Activated naive CD4-positive, alpha-beta T cell treated with anti-CD3 and anti-CD28 coated beads, Interleukin-2, amount 10 ng/mL, durations not matched to agents 7 days and 5 days (primary cell): ENCODE results near the gene TBCCD1.
"Not testable (repeated sequence)": the region's sequence is repeated elsewhere in the genome, so short reads cannot be mapped to it uniquely, and the experiment has no call there.

Experiments
- CTCF ChIA-PET: fragments of 350-600 bp; sonication (Branson Sonifier 250); formaldehyde crosslinking; loops from one replicate; lab custom pipeline; 2021; ENCODE audit warnings: antibody characterized with exemption; lab: Charles Lee
- DNase-seq: peaks from one replicate; pipeline ENCODE4 v3.0.0-alpha.2; 2020
- H3K27ac Mint-ChIP-seq: one replicate; pipeline ENCODE4 v1.8.0; 2021; ENCODE audit warnings: mild to moderate bottlenecking, moderate library complexity, mixed read lengths
- H3K27me3 Mint-ChIP-seq: one replicate; pipeline ENCODE4 v1.8.0; 2021; ENCODE audit warnings: mild to moderate bottlenecking, mixed read lengths
- H3K36me3 Mint-ChIP-seq: one replicate; pipeline ENCODE4 v1.8.0; 2021; ENCODE audit warnings: mixed read lengths
- H3K4me1 Mint-ChIP-seq: one replicate; pipeline ENCODE4 v1.8.0; 2021; ENCODE audit warnings: mixed read lengths
- H3K4me3 Mint-ChIP-seq: one replicate; pipeline ENCODE4 v1.8.0; 2021; ENCODE audit warnings: mild to moderate bottlenecking, moderate library complexity, mixed read lengths
- H3K9me3 Mint-ChIP-seq: one replicate; pipeline ENCODE4 v1.8.0; 2021; ENCODE audit warnings: mixed read lengths

The TBCCD1 gene

GRCh38 chr3:186589121-186589520 lies 22.0 kb upstream of the TBCCD1 start:
- H3K27ac Mint-ChIP-seq: no peak overlapping the region

GRCh38 chr3:186588632-186589031 lies 21.5 kb upstream of the TBCCD1 start:
- no peak overlapping the region for H3K4me3 Mint-ChIP-seq
- no peaks in the 10 kb centered on the region for H3K9me3 Mint-ChIP-seq
- H3K36me3 Mint-ChIP-seq: peaks cover 22% of the 10 kb centered on the region
- H3K4me1 Mint-ChIP-seq: peaks cover 21% of the 10 kb centered on the region
- H3K27ac Mint-ChIP-seq: no peak overlapping the region
- DNase-seq: no peak
- no peaks in the 10 kb centered on the region for H3K27me3 Mint-ChIP-seq
- CTCF ChIA-PET: interaction anchor here (0.9 to 1.1 kb wide), 2 partner anchors 29 to 32 kb away, joined by 3 read pairs; no protein-coding TSS in a partner anchor

More at GRCh38 chr3:186589121-186589520, 22.0 kb upstream of the TBCCD1 start:
- peaks cover 21% of the 10 kb centered on the region for H3K4me1 Mint-ChIP-seq
- peaks cover 19% of the 10 kb centered on the region for H3K36me3 Mint-ChIP-seq
- no peak overlapping the region for H3K4me3 Mint-ChIP-seq
- no peaks in the 10 kb centered on the region for H3K27me3 Mint-ChIP-seq
- CTCF ChIA-PET: interaction anchor here (0.6 to 2.5 kb wide), 5 partner anchors 21 to 336 kb away, joined by 3 to 15 read pairs (median 3); no protein-coding TSS in a partner anchor
- no peaks in the 10 kb centered on the region for H3K9me3 Mint-ChIP-seq
- DNase-seq: no peak

DNA sequence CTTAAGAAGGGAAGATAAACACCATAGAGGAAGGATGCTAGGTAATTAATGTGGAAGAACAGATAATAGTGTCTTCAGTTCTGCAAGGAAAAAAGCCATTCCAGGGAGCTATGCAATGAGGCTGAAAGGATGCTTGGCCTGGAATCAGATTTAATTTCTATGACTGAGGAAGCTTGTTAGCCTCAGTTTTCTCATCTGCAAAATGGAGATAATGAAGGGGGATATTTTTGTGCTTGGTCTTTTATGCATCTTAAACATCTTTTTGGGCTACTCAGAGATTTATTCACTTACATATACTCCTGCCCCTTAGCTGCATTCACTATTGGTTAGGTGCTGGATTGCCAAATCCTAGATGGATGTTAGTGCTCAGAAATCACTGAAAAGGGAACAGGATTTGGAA lies 20.0 kb upstream of the TBCCD1 start:
- Mint-ChIP-seq H3K4me1 (peaks cover 21% of the 10 kb centered on the region), H3K27ac (no peak overlapping the region), H3K9me3 (no peaks in the 10 kb centered on the region), H3K36me3 (peaks cover 28% of the 10 kb centered on the region), H3K4me3 (no peak overlapping the region), H3K27me3 (no peaks in the 10 kb centered on the region)
- no peak for DNase-seq
- CTCF ChIA-PET: interaction anchor here (1.2 to 1.7 kb wide), 3 partner anchors 10 to 30 kb away, joined by 3 to 10 read pairs (median 6); no protein-coding TSS in a partner anchor

DNA sequence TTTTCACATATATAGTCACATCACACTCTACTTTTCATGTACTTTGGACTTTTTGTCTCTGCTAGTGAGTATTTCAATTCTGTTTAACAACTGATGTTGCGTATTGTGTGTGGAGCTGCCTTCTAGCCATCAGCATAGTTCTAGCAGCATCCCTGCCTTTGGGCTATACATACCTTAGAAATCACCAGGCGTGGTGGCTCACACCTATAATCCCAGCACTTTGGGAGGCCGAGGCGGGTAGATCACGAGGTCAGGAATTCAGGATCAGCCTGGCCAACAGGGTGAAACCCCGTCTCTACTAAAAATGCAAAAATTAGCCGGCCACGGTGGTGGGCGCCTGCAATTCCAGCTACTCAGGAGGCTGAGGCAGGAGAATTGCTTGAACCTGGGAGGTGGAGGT lies 19.1 kb upstream of the TBCCD1 start:
- not testable (repeated sequence) for H3K4me3 Mint-ChIP-seq, H3K27ac Mint-ChIP-seq, H3K9me3 Mint-ChIP-seq, H3K27me3 Mint-ChIP-seq, DNase-seq
- CTCF ChIA-PET: interaction anchor here (1.7 kb wide), 2 partner anchors 28 to 31 kb away, joined by 6 to 10 read pairs; no protein-coding TSS in a partner anchor
- Mint-ChIP-seq H3K36me3 (peaks cover 35% of the 10 kb centered on the region), H3K4me1 (peaks cover 21% of the 10 kb centered on the region)

DNA sequence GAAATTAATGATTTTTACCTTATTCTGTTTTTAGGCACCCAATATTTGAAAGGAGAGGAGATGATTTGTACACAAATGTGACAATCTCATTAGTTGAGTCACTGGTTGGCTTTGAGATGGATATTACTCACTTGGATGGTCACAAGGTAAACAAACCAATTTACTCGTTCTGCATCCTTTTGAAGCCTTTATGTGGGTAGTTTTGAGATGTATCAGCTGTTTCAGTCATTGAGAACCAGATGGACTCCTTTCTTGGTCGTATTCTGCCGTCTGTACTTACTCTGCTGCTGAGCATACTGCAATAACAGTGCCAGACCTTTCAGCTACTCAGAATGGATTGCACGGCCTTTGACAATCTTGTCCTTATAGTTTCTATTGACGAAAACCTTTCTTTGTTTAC lies 16.7 kb upstream of the TBCCD1 start:
- DNase-seq: no peak
- no peak overlapping the region for H3K27ac Mint-ChIP-seq
- H3K9me3 Mint-ChIP-seq: no peaks in the 10 kb centered on the region
- no peaks in the 10 kb centered on the region for H3K27me3 Mint-ChIP-seq
- CTCF ChIA-PET: interaction anchor here (0.5 to 1.6 kb wide), 4 partner anchors 32 to 324 kb away, joined by 3 to 7 read pairs (median 3); no protein-coding TSS in a partner anchor
- H3K4me1 Mint-ChIP-seq: peaks cover 6% of the 10 kb centered on the region
- peaks cover 46% of the 10 kb centered on the region for H3K36me3 Mint-ChIP-seq
- no peak overlapping the region for H3K4me3 Mint-ChIP-seq

DNA sequence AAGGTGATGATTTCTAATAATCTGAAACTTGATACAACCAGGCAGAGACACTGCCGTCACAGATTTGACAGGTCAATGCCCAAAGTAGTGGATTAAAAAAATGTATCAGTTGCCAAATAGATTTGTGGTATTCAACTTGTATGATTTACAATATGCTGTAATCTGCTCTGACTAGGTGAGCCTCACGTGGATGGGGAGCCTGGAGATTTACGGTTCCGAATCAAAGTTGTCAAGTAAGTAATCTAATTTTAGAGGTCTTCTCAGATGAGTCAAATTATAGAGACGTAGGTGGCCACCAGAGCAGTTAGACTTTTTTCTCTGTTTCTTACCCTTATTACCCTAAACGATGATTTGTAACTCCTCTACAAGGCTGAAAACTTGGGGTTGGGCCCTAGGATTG lies 15.4 kb upstream of the TBCCD1 start:
- Mint-ChIP-seq H3K36me3 (peaks cover 53% of the 10 kb centered on the region), H3K27me3 (no peaks in the 10 kb centered on the region), H3K4me1 (no peaks in the 10 kb centered on the region), H3K27ac (no peak overlapping the region), H3K9me3 (no peaks in the 10 kb centered on the region), H3K4me3 (no peak overlapping the region)
- DNase-seq: no peak
- CTCF ChIA-PET: interaction anchor here (1.1 kb wide), 1 partner anchor 32 kb away, joined by 4 read pairs; no protein-coding TSS in a partner anchor

GRCh38 chr3:186580785-186581184 lies 13.6 kb upstream of the TBCCD1 start:
- CTCF ChIA-PET: interaction anchor here (0.6 to 1.7 kb wide), 2 partner anchors 34 to 70 kb away, joined by 3 to 4 read pairs; no protein-coding TSS in a partner anchor
- Mint-ChIP-seq H3K27me3 (no peaks in the 10 kb centered on the region), H3K4me1 (no peaks in the 10 kb centered on the region), H3K36me3 (peaks cover 58% of the 10 kb centered on the region), H3K27ac (no peak overlapping the region), H3K9me3 (no peaks in the 10 kb centered on the region), H3K4me3 (no peak overlapping the region)
- no peak for DNase-seq

DNA sequence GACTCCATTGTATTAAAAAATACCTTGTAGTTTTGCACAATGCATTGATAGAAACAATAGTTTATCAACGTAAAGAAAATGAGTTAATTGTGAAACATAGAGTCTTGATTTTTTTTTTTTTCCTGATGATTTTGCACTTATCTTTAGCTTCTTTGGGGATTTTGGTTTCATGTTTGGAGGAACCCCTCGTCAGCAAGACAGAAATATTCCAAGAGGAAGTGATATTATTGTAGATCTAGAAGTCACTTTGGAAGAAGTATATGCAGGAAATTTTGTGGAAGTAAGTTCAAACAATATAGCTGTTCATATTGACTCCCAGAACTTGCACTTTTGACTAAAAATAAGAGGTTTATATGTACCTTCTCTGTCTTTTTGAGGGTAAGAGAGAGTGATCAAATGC lies 10.4 kb upstream of the TBCCD1 start:
- CTCF ChIA-PET: interaction anchor here (0.7 to 1.6 kb wide), 2 partner anchors 16 to 37 kb away, joined by 3 to 4 read pairs; no protein-coding TSS in a partner anchor
- Mint-ChIP-seq H3K9me3 (no peaks in the 10 kb centered on the region), H3K4me1 (peaks cover 15% of the 10 kb centered on the region), H3K27me3 (no peaks in the 10 kb centered on the region), H3K36me3 (peaks cover 55% of the 10 kb centered on the region), H3K4me3 (no peak overlapping the region), H3K27ac (no peak overlapping the region)
- DNase-seq: no peak

DNA sequence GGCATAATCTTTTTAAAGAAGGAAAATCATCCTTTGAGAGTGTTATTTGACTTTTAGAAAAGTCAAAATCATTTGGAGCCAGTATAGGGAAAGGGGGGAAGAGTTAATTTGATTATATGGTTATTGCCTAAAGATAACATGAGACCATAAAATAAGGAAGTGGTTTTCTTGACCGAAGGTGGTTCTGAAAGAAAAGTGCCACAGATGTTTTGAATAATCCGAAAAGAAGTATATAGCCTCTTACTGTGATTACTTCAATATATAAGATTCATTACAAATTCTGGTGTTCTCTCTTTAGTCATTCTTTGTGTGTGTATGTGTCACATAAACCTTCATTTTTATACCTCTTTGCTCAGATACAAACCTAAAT lies 4.5 kb upstream of the TBCCD1 start:
- H3K36me3 Mint-ChIP-seq: peaks cover 33% of the 10 kb centered on the region
- no peaks in the 10 kb centered on the region for H3K27me3 Mint-ChIP-seq
- peak overlapping the region; percentile 98 for H3K27ac Mint-ChIP-seq
- CTCF ChIA-PET: interaction anchor here (0.9 to 1.5 kb wide), 3 partner anchors 43 to 628 kb away, joined by 3 to 5 read pairs (median 4); no protein-coding TSS in a partner anchor
- peak overlapping the region; percentile 87 for H3K4me3 Mint-ChIP-seq
- DNase-seq: no peak
- H3K9me3 Mint-ChIP-seq: no peaks in the 10 kb centered on the region
- H3K4me1 Mint-ChIP-seq: peaks cover 57% of the 10 kb centered on the region

DNA sequence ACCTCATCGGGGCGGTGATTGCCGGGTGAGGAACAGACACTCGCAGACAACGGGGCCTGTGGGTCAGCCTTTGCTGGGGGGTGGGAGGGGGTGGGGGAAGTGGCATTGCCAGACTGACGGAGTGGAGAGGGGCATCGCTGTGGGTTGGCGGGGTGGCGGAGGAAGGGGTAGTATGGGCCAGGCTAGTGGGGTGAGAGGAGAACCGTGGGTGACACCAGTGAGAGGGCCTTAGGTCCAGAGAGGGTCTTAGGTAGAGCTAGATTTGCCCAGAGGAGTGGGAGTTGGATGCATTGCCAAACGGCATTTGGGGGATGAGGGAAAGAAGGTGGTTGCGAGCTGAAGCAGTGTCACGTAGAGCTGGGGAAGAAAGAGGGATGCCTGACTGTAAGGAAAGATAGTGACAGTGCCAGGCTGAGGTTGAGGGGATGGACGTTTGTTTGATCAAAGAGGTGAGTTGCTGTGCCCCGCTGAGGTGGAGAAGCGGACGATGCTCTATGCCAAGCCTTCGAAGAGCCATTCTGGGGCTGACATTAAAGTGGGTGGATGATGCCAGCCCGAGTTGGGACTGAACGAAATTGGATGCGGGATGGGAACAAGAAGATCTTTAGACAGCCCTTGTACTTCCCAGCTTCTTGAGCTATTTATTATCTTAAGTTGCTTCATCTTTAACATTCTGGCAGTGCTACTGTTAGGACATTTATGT lies 4.0 kb upstream of the TBCCD1 start:
- peak overlapping the region; percentile 98 for H3K27ac Mint-ChIP-seq
- peaks cover 62% of the 10 kb centered on the region for H3K4me1 Mint-ChIP-seq
- H3K4me3 Mint-ChIP-seq: peak overlapping the region; percentile 87
- H3K27me3 Mint-ChIP-seq: no peaks in the 10 kb centered on the region
- CTCF ChIA-PET: interaction anchor here (1.2 kb wide), 2 partner anchors 30 to 46 kb away, joined by 3 to 4 read pairs; no protein-coding TSS in a partner anchor
- peaks cover 33% of the 10 kb centered on the region for H3K36me3 Mint-ChIP-seq
- no peak for DNase-seq
- H3K9me3 Mint-ChIP-seq: no peaks in the 10 kb centered on the region

DNA sequence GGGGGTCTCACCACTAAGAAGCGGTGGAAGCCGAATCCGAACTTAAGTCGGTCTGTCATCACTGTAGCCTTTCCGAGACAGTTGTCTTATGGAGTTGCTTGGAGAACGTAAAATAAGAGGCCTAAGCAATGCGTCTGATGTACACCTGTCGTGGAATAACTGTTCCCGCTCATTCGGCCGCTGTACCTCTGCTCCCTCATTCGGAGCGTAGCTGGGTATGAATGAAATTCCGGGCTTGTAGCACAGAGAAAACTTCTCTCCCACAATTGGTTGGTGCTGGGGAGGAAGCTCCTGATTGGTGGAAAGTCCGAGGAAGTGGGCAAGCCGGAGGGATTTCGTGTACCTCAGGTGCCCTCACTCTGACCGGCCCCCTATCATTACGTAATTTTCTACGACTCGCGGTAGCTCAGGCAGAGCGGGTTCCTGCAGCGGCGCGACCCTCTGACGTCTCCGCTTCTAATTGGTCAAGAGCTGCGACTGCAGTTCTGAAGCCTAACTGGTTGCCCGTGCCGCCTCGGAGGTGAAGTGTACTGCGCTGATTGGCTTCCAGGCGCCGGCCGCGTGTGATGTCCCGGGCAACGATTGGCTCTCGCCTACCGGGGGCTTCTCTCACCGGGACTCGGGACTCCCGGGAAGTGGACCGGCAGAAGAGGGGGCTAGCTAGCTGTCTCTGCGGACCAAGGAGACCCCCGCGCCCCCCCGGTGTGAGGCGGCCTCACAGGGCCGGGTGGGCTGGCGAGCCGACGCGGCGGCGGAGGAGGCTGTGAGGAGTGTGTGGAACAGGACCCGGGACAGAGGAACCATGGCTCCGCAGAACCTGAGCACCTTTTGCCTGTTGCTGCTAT lies 3.2 kb upstream of the TBCCD1 start, which contains the start of gene DNAJB11:
TSS of gene DNAJB11 (plus strand) at position 625 of the 845 bp plus-strand sequence. CDS start at position 803, 178 bp downstream.
- Mint-ChIP-seq H3K36me3 (peaks cover 28% of the 10 kb centered on the region), H3K27me3 (no peaks in the 10 kb centered on the region), H3K9me3 (no peaks in the 10 kb centered on the region), H3K4me3 (peak within 1 kb of the TSS; percentile 87), H3K27ac (peak within 1 kb of the TSS; percentile 98), H3K4me1 (peaks cover 67% of the 10 kb centered on the region)
- CTCF ChIA-PET: interaction anchor here (0.6 to 1.5 kb wide), 5 partner anchors 30 to 627 kb away, joined by 3 to 8 read pairs (median 3); partner anchors contain the start of gene AHSG
- DNase-seq: peak; percentile 100

GRCh38 chr3:186569779-186570095 lies 2.6 kb upstream of the TBCCD1 start:
- no peaks in the 10 kb centered on the region for H3K27me3 Mint-ChIP-seq
- CTCF ChIA-PET: interaction anchor here (0.6 to 1.5 kb wide), 5 partner anchors 29 to 626 kb away, joined by 3 to 8 read pairs (median 3); partner anchors contain the start of gene AHSG
- peak overlapping the region; percentile 87 for H3K4me3 Mint-ChIP-seq
- peaks cover 27% of the 10 kb centered on the region for H3K36me3 Mint-ChIP-seq
- DNase-seq: no peak
- H3K27ac Mint-ChIP-seq: peak overlapping the region; percentile 98
- H3K4me1 Mint-ChIP-seq: peaks cover 66% of the 10 kb centered on the region
- H3K9me3 Mint-ChIP-seq: no peaks in the 10 kb centered on the region

- peak overlapping the region; percentile 87 for H3K4me3 Mint-ChIP-seq
- not testable (repeated sequence) for H3K9me3 Mint-ChIP-seq, DNase-seq, H3K27me3 Mint-ChIP-seq
- H3K36me3 Mint-ChIP-seq: peaks cover 27% of the 10 kb centered on the region
- CTCF ChIA-PET: interaction anchor here (0.6 to 1.5 kb wide), 2 partner anchors 140 to 626 kb away, joined by 3 to 8 read pairs; no protein-coding TSS in a partner anchor
- peaks cover 66% of the 10 kb centered on the region for H3K4me1 Mint-ChIP-seq
- H3K27ac Mint-ChIP-seq: peak overlapping the region; percentile 98
Observed at GRCh38 chr3:186569361-186569760, 2.2 kb upstream of the TBCCD1 start.

GRCh38 chr3:186566772-186567071 lies 417 bp downstream of the TBCCD1 start:
- Mint-ChIP-seq H3K36me3 (peaks cover 25% of the 10 kb centered on the region), H3K9me3 (no peaks in the 10 kb centered on the region), H3K27ac (peak overlapping the region; percentile 83), H3K4me3 (peak overlapping the region; percentile 84), H3K4me1 (peaks cover 63% of the 10 kb centered on the region), H3K27me3 (no peaks in the 10 kb centered on the region)
- CTCF ChIA-PET: interaction anchor here (0.9 to 1.0 kb wide), 3 partner anchors 8 to 50 kb away, joined by 3 to 4 read pairs (median 4); no protein-coding TSS in a partner anchor
- DNase-seq: no peak
